ENCODE results near the gene APOA4. TPM values are rescaled to one million over a fixed set of nuclear protein-coding genes. Genes with fewer than 3 reads are reported as not detected.

The APOA4 gene
- total and polyA plus RNA-seq, 4 donors = 0.89 to 382 (median 131) TPM

DNA sequence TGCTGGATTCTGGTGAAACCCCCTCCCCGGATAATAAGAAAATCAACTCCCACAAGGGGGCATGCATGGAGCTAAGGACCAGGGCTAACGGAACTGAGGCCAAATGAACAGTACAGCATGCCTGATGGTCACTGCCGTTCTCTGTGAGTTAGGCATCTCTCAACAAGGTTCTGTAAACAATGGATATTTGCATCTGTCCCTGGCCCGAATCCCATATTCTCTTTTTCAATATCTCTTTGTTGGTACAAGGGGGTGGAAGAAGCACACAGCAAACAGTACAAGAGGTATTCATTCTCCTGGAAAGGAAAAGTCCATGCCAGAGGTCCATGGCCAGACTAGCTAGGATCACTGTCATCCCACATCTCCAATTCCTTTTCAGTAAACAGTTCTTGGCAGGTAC is 46.5 kb upstream of the APOA4 start (continued):
- TF ChIP-seq, protein P1, sequence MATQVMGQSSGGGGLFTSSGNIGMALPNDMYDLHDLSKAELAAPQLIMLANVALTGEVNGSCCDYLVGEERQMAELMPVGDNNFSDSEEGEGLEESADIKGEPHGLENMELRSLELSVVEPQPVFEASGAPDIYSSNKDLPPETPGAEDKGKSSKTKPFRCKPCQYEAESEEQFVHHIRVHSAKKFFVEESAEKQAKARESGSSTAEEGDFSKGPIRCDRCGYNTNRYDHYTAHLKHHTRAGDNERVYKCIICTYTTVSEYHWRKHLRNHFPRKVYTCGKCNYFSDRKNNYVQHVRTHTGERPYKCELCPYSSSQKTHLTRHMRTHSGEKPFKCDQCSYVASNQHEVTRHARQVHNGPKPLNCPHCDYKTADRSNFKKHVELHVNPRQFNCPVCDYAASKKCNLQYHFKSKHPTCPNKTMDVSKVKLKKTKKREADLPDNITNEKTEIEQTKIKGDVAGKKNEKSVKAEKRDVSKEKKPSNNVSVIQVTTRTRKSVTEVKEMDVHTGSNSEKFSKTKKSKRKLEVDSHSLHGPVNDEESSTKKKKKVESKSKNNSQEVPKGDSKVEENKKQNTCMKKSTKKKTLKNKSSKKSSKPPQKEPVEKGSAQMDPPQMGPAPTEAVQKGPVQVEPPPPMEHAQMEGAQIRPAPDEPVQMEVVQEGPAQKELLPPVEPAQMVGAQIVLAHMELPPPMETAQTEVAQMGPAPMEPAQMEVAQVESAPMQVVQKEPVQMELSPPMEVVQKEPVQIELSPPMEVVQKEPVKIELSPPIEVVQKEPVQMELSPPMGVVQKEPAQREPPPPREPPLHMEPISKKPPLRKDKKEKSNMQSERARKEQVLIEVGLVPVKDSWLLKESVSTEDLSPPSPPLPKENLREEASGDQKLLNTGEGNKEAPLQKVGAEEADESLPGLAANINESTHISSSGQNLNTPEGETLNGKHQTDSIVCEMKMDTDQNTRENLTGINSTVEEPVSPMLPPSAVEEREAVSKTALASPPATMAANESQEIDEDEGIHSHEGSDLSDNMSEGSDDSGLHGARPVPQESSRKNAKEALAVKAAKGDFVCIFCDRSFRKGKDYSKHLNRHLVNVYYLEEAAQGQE (IDR thresholded peaks at IDR 0.05) = no peak
- TF ChIP-seq RAD21 (IDR thresholded peaks at IDR 0.05) = peak; percentile 40 to 63
- TF ChIP-seq, protein P2, sequence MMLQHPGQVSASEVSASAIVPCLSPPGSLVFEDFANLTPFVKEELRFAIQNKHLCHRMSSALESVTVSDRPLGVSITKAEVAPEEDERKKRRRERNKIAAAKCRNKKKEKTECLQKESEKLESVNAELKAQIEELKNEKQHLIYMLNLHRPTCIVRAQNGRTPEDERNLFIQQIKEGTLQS (IDR thresholded peaks at IDR 0.05) = no peak
- peak; percentile 58 for TF ChIP-seq FOXA1 (IDR thresholded peaks at IDR 0.05)
- TF ChIP-seq EGR1 (IDR thresholded peaks at IDR 0.05; ENCODE audit: low read depth in 2 of 2) = no peak

DNA sequence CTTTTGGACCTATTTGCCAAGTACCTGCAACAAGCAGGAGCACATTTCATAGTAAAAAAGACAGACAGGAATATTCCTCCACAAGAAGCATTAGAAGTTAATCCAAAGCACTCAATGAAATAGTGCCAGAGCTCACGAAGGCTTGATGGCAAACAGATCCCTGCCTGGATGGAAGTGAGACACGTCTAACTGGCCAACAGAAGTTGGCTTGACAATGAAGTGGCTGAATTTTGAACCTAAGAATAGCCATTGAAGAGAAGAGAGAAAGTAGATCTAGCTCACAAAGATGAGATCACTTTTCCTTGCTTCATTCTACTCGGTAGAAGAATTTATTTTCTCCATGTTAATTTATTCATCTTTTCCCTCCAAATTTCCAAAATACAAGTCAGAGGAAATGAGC is 45.0 kb upstream of the APOA4 start:
- Histone ChIP-seq H3K27ac (ENCODE audit: low read depth in 1 of 2, low read length in 2 of 2) (no peak overlapping the region), H3K9ac (ENCODE audit: low read depth in 1 of 2, low read length in 2 of 2) (no peak overlapping the region), H3K4me1 (ENCODE audit: control insufficient read depth in 4 of 4, insufficient read depth in 4 of 4, low read length in 3 of 4) (peaks cover 2 to 14% (median 9%) of the 10 kb centered on the region in 4 donors), H3K27me3 (ENCODE audit: control insufficient read depth in 4 of 4, insufficient read depth in 4 of 4, low read length in 3 of 4) (no peaks in the 10 kb centered on the region), H3K9me3 (ENCODE audit: control insufficient read depth in 4 of 4, low read length in 3 of 4) (no peaks in the 10 kb centered on the region), H3K4me3 (ENCODE audit: low read depth in 1 of 3, low read length in 3 of 3) (no peak overlapping the region), H3K36me3 (ENCODE audit: control insufficient read depth in 4 of 4, insufficient read depth in 3 of 4, low read depth in 1 of 4, low read length in 3 of 4) (peaks cover 6 to 91% (median 50%) of the 10 kb centered on the region in 4 donors)
- TF ChIP-seq, protein P2 (IDR thresholded peaks at IDR 0.05) = no peak
- TF ChIP-seq, protein P1 (IDR thresholded peaks at IDR 0.05) = no peak
- TF ChIP-seq YY1 (IDR thresholded peaks at IDR 0.05) (no peak), RAD21 (IDR thresholded peaks at IDR 0.05) (no peak), NR2F2 (IDR thresholded peaks at IDR 0.05) (no peak), HNF4A (conservative IDR thresholded peaks at IDR 0.05) (no peak), HNF4G (IDR thresholded peaks at IDR 0.05) (no peak), EGR1 (IDR thresholded peaks at IDR 0.05; ENCODE audit: low read depth in 2 of 2) (no peak), FOXA1 (IDR thresholded peaks at IDR 0.05) (no peak)
- TF ChIP-seq, protein P3, sequence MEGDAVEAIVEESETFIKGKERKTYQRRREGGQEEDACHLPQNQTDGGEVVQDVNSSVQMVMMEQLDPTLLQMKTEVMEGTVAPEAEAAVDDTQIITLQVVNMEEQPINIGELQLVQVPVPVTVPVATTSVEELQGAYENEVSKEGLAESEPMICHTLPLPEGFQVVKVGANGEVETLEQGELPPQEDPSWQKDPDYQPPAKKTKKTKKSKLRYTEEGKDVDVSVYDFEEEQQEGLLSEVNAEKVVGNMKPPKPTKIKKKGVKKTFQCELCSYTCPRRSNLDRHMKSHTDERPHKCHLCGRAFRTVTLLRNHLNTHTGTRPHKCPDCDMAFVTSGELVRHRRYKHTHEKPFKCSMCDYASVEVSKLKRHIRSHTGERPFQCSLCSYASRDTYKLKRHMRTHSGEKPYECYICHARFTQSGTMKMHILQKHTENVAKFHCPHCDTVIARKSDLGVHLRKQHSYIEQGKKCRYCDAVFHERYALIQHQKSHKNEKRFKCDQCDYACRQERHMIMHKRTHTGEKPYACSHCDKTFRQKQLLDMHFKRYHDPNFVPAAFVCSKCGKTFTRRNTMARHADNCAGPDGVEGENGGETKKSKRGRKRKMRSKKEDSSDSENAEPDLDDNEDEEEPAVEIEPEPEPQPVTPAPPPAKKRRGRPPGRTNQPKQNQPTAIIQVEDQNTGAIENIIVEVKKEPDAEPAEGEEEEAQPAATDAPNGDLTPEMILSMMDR (IDR thresholded peaks at IDR 0.05; ENCODE audit: low read depth, low read length, missing input control) = no peak
- TF ChIP-seq, protein P4, sequence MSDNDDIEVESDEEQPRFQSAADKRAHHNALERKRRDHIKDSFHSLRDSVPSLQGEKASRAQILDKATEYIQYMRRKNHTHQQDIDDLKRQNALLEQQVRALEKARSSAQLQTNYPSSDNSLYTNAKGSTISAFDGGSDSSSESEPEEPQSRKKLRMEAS (IDR thresholded peaks at IDR 0.05) = no peak
- no peak for DNase-seq (ENCODE audit: low spot score)
- WGBS = 93% methylated on average over 3 of the region's 3 CpGs
